GM21381 (cell line): ENCODE data around the gene SECTM1.

Experiments
- ATAC-seq: cut with Tn5 transposase; IDR thresholded peaks from one replicate; pipeline ENCODE4 v1.9.1; 2021; ENCODE audit warnings: mild to moderate bottlenecking, moderate library complexity; ENCODE audit not compliant: unreplicated experiment

SECTM1 gene

GRCh38 chr17:82317394-82318168, 16.0 kb downstream of the SECTM1 start, which contains the start of gene CD7:
Gene CD7, minus strand, starts transcription at chr17:82317608. Its CDS starts 113 bp downstream, at chr17:82317495.
- no peak for ATAC-seq

GRCh38 chr17:82316651-82317393, 16.7 kb downstream of the SECTM1 start:
- ATAC-seq = no peak

DNA sequence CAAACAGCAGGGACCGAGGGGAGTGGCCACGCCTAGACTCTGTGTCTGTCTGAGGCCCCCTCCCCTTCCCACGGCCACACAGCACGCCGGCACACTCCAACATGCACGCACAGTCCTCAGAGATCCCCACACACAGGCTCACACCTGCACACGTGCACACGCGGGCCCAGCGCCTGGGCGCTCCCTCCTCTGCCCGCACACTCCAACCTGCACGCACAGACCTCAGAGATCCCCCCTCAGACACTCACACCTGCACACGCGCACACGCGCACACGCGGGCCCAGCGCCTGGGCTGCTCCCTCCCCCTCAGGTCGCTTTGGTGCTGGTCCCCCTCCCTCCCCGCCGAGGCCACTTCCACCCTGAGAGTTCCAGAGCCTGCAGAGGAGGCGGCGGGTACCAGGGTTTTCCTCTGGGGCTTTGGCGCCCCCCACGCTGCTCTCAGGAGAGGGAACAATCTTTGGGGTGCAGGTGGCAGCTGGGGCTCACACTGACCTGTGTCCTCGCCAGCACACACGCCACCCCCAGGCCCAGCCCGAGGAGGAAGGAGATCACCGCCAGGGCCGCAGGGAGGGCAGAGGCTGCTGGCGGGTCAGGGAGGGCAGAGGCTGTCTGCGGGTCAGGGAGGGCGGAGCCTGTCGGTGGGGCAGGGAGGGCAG, 17.7 kb downstream of the SECTM1 start:
- ATAC-seq = no peak

- ATAC-seq = no peak
Observed at GRCh38 chr17:82314727-82315605, 18.6 kb downstream of the SECTM1 start.

DNA sequence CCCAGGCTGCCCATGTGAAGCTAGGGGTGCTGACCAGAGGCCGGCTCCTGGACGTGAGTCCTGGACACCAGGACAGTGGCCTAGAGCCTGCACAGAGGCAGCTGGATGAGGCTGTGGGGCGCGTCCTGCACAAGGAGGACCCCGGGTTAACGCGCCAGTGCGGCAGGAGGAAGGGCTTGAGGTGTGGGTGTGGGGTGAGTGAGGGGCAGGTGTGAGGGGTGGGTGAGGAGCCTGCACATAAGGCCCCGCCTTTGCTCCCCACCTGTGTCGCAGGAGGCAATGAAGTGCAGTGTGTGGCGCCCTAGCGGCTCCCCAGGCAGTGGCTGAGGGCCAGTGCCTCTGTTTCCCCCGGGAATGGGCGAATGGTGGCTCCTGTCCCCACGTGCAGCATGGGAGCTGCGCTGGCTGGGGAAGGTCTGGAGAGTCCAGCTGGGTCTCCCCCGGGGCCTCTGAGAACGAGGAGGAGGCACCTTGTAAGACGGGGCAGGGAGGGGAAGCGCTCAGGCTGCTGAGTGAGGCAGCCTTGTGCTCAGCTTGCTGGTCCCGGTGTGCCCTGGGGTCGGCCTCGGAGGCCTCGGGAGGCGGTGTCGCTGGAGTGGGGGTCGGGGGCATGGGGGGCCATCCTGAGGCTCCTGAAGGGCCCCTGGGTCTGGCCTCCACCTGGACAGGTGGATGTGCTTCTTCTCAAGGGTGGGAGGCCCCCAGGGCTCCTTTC, 19.4 kb downstream of the SECTM1 start:
- no peak for ATAC-seq

- ATAC-seq = no peak
Observed at GRCh38 chr17:82313195-82314011, 20.2 kb downstream of the SECTM1 start.

DNA sequence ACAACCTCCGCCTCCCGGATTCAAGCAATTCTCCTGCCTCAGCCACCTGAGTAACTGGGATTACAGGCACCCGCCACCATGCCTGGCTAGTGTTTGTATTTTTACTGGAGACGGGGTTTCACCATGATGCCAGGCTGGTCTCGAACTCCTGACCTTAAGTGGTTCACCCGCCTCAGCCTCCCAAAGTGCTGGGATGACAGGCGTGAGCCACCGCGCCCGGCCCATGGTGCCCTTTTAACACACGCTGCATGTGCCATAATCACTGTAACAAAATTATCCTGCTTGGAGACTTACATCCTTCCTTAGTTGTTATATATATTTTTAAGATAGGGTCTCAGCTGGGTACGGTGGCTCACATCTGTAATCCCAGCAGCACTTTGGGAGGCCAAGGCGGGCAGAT, 21.6 kb downstream of the SECTM1 start:
- ATAC-seq = no peak

GRCh38 chr17:82310877-82311276, 22.7 kb downstream of the SECTM1 start:
- no peak for ATAC-seq

DNA sequence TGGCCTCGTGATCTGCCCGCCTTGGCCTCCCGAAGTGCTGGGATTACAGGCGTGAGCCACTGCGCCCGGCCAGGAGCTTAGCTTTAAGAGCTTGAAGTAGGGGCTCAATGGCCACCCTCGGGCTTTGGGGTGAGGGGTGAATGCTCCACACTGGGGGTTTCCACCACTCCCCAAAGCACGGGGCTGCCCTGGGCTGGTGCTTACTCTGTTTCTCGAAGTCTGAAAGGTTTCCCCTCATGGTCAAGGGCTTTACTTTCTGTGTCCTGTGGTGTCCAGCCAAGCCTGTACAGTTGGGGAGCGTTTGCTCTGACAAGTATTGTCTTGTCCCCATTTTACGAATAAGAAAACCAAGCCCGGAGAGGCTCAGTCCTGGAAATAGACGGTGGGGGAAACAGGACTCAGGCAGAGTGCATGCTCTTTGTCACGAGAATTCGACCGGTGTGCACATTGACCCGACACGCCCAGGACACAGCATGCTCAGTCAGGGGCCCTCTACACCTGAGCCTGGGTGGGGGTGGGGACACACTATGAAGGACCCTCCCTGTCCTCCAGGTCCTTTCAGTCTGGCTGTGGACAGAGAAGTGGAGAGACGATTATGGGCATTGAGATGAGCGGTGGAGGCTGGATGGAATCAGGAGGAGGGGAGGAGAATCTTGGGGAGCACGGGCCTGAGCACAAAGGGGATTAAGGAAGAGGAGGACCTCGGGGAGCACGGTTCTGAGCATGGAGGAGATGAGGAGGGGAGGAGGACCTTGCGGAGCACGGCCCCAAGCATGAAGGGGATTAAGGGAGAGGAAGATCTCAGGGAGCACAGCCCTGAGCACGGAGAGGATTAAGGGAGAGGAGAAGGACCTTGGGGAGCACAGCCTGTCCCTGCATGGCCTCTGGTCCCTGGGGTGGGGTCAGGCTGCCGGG, 23.7 kb downstream of the SECTM1 start:
- no peak for ATAC-seq

DNA sequence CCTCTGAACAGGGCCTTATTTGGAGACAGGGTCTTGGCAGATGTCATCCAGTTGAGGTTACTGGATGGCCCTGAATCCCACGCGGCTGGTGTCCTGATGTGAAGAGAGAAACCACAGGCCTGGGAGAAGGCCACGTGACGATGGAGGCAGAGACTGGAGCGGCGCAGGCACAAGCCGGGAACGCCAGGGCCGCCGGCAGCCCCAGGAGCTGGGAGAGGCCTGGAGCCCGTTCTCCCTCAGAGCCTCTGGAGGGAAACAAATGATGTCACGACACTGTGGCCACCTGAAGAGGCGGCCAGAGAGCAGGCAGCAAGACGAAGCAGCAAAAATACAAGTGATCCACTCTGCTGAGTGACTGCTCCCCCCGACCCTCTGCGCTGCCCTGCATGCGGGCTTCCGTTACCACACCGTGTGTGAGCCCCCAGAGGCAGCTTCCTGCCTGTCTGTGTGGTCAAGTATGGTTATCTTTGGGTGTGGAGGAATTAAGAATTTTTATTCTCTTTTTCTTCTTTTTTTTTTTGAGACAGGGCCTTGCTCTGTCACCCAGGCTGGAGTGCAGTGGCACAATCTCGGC, 27.8 kb downstream of the SECTM1 start:
- no peak for ATAC-seq

DNA sequence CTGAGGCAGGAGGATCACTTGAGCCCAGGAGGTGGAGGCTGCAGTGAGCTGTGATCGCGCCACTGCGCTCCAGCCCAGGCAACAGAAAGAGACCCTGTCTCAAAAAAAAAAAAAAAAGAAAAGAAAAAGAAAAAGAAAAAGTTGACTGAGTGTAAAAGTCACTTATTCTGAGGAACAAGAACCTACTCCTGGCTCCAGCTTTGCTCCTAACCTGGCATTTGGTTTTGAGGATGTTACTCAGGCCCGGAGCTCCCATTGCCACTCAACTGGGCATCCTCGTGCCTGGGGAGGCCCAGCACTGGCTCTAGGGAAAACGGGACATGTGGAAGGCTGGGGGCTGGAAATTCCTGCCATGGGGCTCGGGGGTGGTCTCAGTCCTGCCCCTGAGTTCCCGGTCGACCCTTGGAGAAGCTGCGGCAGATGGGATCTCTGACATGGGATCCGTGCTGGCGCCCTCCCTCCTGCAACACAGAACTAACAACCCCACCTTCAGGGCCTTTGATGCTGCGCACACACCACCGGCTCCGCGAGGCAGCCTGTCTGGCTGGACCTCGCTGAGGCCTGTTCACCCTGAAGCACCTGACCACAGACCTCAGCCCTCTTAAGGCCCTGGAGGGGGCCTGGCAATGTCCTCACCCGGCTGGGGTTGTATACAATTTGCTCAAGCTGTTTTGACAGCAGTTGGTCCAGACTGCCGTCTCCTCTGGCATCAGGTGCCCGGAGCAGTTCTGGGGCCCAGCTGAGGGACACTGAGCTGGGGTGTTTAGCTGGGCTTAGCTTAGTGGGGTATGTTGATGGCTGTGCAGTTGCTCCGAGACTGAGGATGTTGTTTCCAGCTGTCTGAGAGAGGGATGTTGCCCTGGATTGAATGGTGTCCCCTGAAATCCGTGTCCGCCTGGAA, 28.5 kb downstream of the SECTM1 start:
- no peak for ATAC-seq

GRCh38 chr17:82303944-82304808, 29.4 kb downstream of the SECTM1 start:
- ATAC-seq = no peak

GRCh38 chr17:82302991-82303943, 30.3 kb downstream of the SECTM1 start:
- no peak for ATAC-seq

DNA sequence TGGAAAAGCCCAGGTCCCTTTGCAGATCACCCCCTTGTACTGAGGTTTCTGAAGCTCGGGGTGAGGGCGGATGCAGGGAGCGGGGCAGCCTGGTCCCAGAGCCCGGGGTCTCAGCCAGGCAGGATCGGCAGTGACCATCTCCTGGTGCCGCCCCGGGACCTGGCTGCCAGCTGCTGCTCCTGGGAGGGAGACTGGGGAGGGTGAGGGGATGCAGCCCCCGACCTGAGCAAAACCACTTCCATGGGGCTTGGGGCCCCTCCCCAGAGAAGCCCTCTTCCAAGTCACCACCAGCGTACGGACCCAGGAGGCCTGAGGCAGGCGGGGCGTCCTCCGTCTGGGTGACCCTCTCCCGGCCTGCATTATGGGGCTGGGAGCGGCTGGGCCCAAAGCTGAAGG, 31.0 kb downstream of the SECTM1 start:
- no peak for ATAC-seq
